Pancreas (tissue), 10 donors: ENCODE measurements around the gene OLFML1. TPM values are rescaled to one million over a fixed set of nuclear protein-coding genes. Genes with fewer than 3 reads are reported as not detected.

ENCODE experiments used
- ATAC-seq, 4 donors: fragments of 200-7000 bp; cut with Tn5 transposase; one replicate each; pipeline versions ENCODE4 v1.8.0 to v1.9.1; 2020; ENCODE audit warnings: mild to moderate bottlenecking in 4 of 4, moderate library complexity in 4 of 4
- DNase-seq, 6 donors: peaks; one replicate each; pipeline ENCODE4 v3.0.0-alpha.2; 2020
- FAIRE-seq: peaks from 2 replicates; lab custom pipeline; 2012; peaks lifted over from hg19 to GRCh38; lab: Jason Lieb, UNC
- H3K27ac ChIP-seq, 4 donors: fragments of 200-600 bp; sonication (generic); 1 replicate in 3 of 4; 2 replicates in 1 of 4; pipeline versions ENCODE4 v1.5.0 to v1.8.0; 2020
- H3K27me3 ChIP-seq, 4 donors: fragments of 200-600 bp; one replicate each; pipeline ENCODE4 v1.8.0; 2021
- H3K36me3 ChIP-seq, 3 donors: fragments of 200-600 bp; sonication (generic) in 1 of 3; one replicate each; pipeline versions ENCODE4 v1.5.0 to v1.8.0; 2020 to 2021
- H3K4me1 ChIP-seq, 3 donors: fragments of 200-600 bp; one replicate each; pipeline ENCODE4 v1.8.0; 2021
- H3K4me3 ChIP-seq, 4 donors: fragments of 200-600 bp; sonication (generic) in 2 of 4; one replicate each; pipeline versions ENCODE4 v1.5.0 to v1.8.0; 2020 to 2021
- H3K9me3 ChIP-seq, 4 donors: fragments of 200-600 bp; one replicate each; pipeline ENCODE4 v1.8.0; 2021
- WGBS, 2 donors: extraction: QIAGEN DNeasy Blood & Tissue Kit; methylation state at CpG; one replicate each; pipeline ENCODE4 v1.1.7; 2013; 5-methylcytosine and 5-hydroxymethylcytosine counted together
- intact Hi-C, 3 donors: fragments of 100-400 bp; cut with DNase I; formaldehyde crosslinking; loops; one replicate each; pipeline versions ENCODE4 v1.11.1 to v1.14.2; 2022
- polyA plus RNA-seq, 2 donors: library from polyadenylated mRNA; stranded (reverse); fragments of 200-250 nt; gene quantifications; one replicate each; pipeline ENCODE4 v1.2.3, GENCODE V29; 2013
- total RNA-seq, 6 donors: library from RNA; stranded (reverse); fragmentation: NEBNext Ultra II Directional in 4 of 6; extraction: Animal tissue kit (Norgen Biotek cat#: 25700) in 4 of 6; gene quantifications; one replicate each; pipeline versions ENCODE4 v1.2.1 to v1.2.4, GENCODE V29; 2021 to 2023
- TF ChIP-seq, protein P1 (sequence below), 4 donors: fragments of 200-600 bp; sonication (generic) in 3 of 4; IDR thresholded peaks; one replicate each; pipeline versions ENCODE4 v1.5.0 to v1.8.0; 2021; ENCODE audit warnings: antibody characterized with exemption in 4 of 4
- donor health status: healthy with polysubstance abuse.
- donor health status: DM: no; HTN: no; CAD: no; lungs with moderate emphysema.
- donor health status: DM: no; HTN: no; CAD: no.
- donor health status: control.
- donor health status: control.
- donor health status: Bipolar disorder and iron deficiency.
- donor health status: DM: yes; HTN: yes; CAD: no.
- donor health status: DM: no; HTN: no; CAD: no.
- donor health status: DM: no; HTN: no; CAD: no.
- donor health status: DM: yes; HTN: yes; CAD: no.

The OLFML1 gene
- total and polyA plus RNA-seq, 8 donors = 0.32 to 7.0 (median 0.99) TPM

DNA sequence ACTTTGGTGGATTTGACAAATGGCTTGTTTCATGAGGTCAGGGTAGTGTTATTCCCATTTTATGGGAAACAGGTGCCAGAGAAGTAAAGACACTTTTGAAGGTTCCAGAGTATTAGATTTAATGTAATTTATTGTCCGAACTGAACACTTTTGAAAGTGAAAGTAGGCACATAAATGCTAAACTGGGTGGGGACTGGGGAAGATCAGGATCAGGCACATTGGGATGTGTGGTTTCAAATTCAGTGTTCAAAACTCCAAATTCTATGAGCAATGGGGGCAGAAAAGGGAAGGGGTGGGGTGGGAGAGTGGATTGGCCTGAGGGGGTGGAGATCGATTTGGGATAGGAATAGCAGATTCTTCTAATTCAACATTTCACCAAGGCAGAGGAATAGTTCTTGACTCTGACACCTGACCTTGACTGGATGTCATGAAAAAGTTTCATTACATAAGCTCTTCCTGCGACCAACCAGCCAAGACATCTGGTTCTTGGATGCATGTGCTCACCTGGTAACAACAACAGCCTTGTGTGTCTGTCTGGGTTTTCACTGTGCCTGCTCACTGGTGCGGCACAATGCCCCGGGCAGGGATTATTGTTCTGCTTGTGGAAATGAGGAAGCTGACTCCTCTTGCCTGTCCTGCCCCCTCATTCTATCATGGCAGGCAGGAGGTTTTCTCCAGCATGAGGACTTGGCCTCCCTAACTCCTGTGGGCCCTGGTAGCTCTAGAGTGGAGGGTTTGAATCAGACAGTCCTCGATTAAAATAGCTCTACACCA lies 39.3 kb downstream of the OLFML1 start:
- intact Hi-C loops = no loop called here
- TF ChIP-seq, protein P1, sequence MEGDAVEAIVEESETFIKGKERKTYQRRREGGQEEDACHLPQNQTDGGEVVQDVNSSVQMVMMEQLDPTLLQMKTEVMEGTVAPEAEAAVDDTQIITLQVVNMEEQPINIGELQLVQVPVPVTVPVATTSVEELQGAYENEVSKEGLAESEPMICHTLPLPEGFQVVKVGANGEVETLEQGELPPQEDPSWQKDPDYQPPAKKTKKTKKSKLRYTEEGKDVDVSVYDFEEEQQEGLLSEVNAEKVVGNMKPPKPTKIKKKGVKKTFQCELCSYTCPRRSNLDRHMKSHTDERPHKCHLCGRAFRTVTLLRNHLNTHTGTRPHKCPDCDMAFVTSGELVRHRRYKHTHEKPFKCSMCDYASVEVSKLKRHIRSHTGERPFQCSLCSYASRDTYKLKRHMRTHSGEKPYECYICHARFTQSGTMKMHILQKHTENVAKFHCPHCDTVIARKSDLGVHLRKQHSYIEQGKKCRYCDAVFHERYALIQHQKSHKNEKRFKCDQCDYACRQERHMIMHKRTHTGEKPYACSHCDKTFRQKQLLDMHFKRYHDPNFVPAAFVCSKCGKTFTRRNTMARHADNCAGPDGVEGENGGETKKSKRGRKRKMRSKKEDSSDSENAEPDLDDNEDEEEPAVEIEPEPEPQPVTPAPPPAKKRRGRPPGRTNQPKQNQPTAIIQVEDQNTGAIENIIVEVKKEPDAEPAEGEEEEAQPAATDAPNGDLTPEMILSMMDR (IDR thresholded peaks at IDR 0.05) = no peak
- Histone ChIP-seq H3K9me3 (no peaks in the 10 kb centered on the region), H3K36me3 (no peaks in the 10 kb centered on the region), H3K27ac (no peak overlapping the region), H3K4me1 (no peaks in the 10 kb centered on the region), H3K27me3 (no peaks in the 10 kb centered on the region), H3K4me3 (no peak overlapping the region)
- ATAC-seq (peak in 1 of 4 donors; percentile 37), FAIRE-seq (no peak), DNase-seq (no peak)
- WGBS, 2 donors = 87% methylated on average over 6 of the region's 6 CpGs

DNA sequence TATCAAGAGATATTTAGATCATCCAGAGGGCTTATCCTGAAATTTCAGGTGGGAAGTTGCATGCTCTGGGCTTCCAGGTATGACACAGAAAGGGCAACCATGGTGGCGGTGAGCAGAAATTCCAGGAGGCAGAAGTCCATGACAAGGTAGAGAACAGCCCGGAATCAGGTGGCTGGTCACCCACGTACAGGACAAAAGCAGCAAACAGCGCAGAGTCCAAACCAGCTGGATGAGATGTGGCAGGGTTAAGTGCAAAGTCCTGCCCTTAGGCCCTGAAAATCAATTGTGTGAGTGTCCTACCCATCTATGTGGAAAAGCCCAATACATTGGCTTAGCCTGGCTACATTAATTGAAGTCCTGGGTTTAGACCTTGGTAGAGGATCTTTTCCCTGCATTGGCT lies 40.1 kb downstream of the OLFML1 start:
- Histone ChIP-seq H3K36me3 (no peaks in the 10 kb centered on the region), H3K27ac (no peak overlapping the region), H3K4me3 (no peak overlapping the region), H3K9me3 (no peaks in the 10 kb centered on the region), H3K4me1 (no peaks in the 10 kb centered on the region), H3K27me3 (no peaks in the 10 kb centered on the region)
- FAIRE-seq (no peak), DNase-seq (no peak), ATAC-seq (no peak)
- WGBS, 2 donors = 97 to 98% methylated on average over 4 of the region's 4 CpGs
- TF ChIP-seq, protein P1 (IDR thresholded peaks at IDR 0.05) = no peak
- intact Hi-C loops = no loop called here

DNA sequence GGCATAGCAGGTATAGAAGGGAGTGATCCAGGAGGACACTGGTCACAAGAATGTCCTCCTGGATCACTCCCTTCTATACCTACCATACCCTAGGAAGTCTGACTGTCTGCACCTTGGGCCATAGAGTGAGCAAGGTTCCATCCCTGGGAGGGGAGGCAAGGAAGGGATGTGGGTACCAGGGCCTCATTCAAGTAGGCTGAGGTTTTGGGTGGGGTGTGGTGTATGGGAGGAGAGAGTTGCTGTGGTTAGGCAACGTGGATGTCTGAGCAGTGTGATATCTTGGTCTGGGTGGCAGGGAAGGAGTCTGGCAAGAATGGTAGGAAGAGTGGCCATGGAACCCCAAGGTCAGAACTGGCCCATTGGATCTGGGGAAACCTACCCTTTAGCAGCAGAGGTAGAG lies 41.7 kb downstream of the OLFML1 start:
- WGBS, 2 donors = 58 to 60% methylated on average over 1 of the region's 1 CpG
- Histone ChIP-seq H3K27me3 (no peaks in the 10 kb centered on the region), H3K4me1 (no peaks in the 10 kb centered on the region), H3K27ac (no peak overlapping the region), H3K4me3 (no peak overlapping the region), H3K9me3 (no peaks in the 10 kb centered on the region), H3K36me3 (no peaks in the 10 kb centered on the region)
- TF ChIP-seq, protein P1 (IDR thresholded peaks at IDR 0.05) = no peak
- FAIRE-seq (no peak), ATAC-seq (no peak), DNase-seq (no peak)
- intact Hi-C loops = no loop called here

DNA sequence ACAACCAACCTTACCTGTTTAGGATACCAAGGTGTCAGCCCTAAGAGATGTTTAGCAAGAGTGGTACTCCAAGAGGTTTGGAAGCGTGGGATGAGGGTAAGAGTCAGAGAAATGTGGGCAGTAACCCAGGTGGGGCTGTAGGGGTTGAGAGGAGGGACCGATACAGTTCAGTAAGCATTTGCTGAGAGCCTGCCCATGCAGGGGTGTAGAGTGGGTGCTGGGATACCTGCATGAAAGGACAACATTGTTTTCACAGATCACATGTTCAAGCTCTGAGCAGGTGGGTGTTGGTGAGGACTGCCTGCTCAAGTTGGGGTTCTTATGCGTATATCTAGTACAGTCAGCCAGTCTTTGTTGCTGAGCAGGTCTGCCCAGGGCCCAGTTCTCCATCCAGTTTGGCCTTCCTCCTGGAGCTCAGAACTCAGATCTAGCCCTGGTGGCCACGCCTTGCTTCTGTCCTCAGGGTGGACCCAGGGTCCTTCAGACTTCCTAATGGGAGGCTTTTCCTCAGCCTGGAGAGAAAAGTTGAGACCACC lies 43.3 kb downstream of the OLFML1 start:
- H3K36me3 ChIP-seq = no peaks in the 10 kb centered on the region
- ATAC-seq (no peak), DNase-seq (no peak), FAIRE-seq (no peak)
- no peak overlapping the region for H3K27ac ChIP-seq
- intact Hi-C loops = no loop called here
- no peaks in the 10 kb centered on the region for H3K9me3 ChIP-seq
- H3K4me3 ChIP-seq = no peak overlapping the region
- WGBS, 2 donors = 87 to 95% methylated on average over 4 of the region's 4 CpGs
- no peaks in the 10 kb centered on the region for H3K4me1 ChIP-seq
- TF ChIP-seq, protein P1 (IDR thresholded peaks at IDR 0.05) = no peak
- no peaks in the 10 kb centered on the region for H3K27me3 ChIP-seq
